GM12801 (cell line): Measurements from ENCODE around the gene AMOTL2.

Source experiments
- CTCF ChIP-seq: IDR thresholded peaks from one replicate; pipeline ENCODE4 v1.5.1; 2011; ENCODE audit warnings: control low read depth; ENCODE audit not compliant: insufficient read length; ENCODE audit errors: extremely low read depth

AMOTL2 gene

DNA sequence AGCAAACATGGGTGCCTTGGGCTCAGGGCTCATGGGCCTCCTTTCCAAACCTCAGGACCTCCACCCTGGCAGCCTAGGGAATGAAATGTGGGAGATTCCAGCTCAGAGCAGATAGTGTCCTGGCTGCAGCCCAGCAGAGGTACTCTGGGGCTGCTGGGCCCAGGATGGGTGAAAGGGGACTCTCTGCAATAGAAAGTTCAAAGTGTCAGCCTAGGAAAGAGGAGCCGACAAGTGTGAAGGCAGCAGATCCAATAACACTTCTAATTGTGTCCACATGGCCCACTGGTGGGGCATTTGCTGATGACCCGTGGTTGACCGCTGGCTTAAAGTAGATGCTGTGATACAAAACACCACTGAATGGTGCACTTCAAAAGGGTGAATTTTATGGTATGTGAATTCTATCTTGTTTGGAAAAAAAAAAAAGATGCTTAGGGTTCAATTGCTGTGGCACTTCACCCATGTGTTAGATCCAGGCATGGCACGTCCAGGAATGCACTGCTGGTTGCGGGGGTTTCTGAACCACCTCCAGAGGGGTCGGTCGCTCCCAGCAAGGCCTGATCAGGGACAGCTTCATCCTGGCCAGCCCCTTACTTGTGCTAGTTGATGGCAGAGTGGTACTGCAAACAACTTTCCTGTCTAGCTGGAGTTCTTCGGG, 20.9 kb downstream of the AMOTL2 start:
- TF ChIP-seq CTCF = no peak

- no peak for TF ChIP-seq CTCF
Observed at GRCh38 chr3:134352031-134352671, 22.1 kb downstream of the AMOTL2 start.

GRCh38 chr3:134351427-134351826, 22.8 kb downstream of the AMOTL2 start:
- TF ChIP-seq CTCF = no peak

DNA sequence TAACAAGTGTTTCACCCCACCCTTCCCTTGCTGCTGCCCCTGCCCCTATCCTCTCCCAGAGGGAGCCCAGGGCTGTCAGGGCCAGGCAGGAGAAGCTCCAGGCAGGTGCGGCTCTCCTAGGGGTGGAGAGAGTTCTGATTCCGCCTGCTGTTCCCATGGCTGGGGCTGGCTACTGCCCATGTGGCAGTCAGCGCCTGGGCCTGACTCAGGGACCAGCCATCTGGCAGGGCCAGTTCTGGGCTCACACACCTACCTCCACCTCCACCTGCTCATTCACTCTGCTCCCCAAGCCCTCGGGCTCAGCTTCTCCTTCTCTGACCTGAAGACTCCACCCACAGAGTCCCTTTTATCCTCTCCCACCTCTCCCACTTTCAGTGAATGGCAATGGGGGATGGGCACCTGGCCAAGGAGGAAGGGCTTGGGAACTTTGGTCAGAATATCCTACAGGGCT, 23.4 kb downstream of the AMOTL2 start:
- TF ChIP-seq CTCF = no peak

DNA sequence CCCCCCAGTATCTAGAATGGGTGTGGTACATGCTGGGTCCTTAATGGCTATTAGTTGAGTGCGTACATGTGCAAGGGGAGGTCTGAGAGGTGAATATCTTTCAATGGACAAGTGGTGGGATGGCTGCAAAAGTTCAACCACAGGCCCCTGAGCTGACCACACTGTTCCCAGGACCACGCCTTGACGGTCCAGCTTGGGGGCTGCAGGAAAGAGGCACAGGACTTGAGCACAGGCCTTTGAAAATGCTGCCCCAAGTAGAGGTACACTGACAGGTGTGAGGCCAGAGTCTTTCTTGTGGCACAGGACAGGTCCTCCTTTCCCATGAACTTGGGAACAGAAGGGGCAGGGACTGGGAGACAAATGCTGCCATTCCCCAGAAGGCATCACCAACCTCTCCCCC, 24.0 kb downstream of the AMOTL2 start:
- TF ChIP-seq CTCF = no peak

DNA sequence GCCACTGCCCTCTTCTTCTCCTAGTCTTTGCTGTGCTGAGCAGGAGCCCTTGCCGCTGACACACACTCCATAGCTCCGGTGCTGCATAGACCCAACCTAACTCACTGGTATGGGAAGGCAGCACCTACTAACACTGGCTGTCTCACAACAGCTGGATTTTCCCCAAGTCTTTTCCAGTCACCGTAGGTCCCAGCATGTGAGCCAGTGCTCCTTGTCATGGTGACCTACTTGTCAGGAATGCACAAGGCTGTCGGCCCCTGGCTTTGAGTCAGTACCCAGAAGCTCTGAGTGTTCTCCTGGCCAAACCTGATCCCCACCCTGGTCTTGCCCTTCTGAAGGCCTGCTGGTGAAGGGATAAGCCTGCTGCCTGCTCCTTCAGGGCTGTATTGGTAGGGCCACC, 25.7 kb downstream of the AMOTL2 start:
- TF ChIP-seq CTCF = no peak

DNA sequence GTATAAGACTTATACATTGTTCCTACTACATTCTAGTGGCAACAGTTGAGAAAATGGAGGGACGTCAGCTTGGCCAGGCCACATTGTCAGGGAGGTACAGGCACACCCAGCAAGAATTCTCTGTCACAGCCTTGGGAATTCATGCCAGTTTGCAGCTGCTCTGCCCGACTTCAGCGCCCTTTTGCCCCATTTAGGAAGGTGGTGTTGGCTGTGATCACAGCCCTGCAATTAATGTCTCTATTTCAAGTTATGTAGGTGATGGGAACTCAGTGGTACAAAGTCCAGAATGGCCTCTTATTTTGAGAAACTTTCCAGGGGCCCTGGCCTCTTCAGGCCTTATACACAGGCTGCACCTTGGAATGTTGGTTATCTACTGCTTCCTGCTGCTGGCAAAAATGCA, 26.7 kb downstream of the AMOTL2 start:
- no peak for TF ChIP-seq CTCF
